Measurements from ENCODE around the gene PSMD10.

Gene PSMD10

GRCh38 chrX:108070891-108071290 is 20.5 kb downstream of the PSMD10 start:
- no peak for DNase-seq

- no peak for DNase-seq
Observed at GRCh38 chrX:108068121-108068520, 23.2 kb downstream of the PSMD10 start.

GRCh38 chrX:108064613-108065012 is 26.7 kb downstream of the PSMD10 start:
- DNase-seq, result no peak

GRCh38 chrX:108064001-108064400 is 27.3 kb downstream of the PSMD10 start:
- DNase-seq, result no peak

- no peak for DNase-seq
Observed at GRCh38 chrX:108059801-108060200, 31.5 kb downstream of the PSMD10 start.

GRCh38 chrX:108055546-108055945 is 35.8 kb downstream of the PSMD10 start:
- DNase-seq, result no peak

- no peak for DNase-seq
Observed at GRCh38 chrX:108053218-108053617, 38.1 kb downstream of the PSMD10 start.

- DNase-seq, result no peak
Observed at GRCh38 chrX:108049649-108050048, 41.7 kb downstream of the PSMD10 start.

GRCh38 chrX:108044554-108045256 is 46.6 kb downstream of the PSMD10 start, which contains the start of gene VSIG1:
Gene VSIG1, plus strand, starts transcription at chrX:108045065. Its CDS starts 66 bp downstream, at chrX:108045131.
- DNase-seq, result no peak

- no peak for DNase-seq
Observed at GRCh38 chrX:108036298-108036973, 54.9 kb downstream of the PSMD10 start.

GRCh38 chrX:108034725-108035124 is 56.6 kb downstream of the PSMD10 start:
- DNase-seq, result no peak
